Uterus (tissue), 4 donors: ENCODE results near the gene CLCN1. TPM values are rescaled to one million over a fixed set of nuclear protein-coding genes. Genes with fewer than 3 reads are reported as not detected.

ENCODE experiments used
- DNase-seq, 2 donors: peaks; one replicate each; pipeline ENCODE4 v3.0.0-alpha.2; 2019 to 2020
- H3K27ac ChIP-seq, 2 donors: fragments of 200-600 bp; sonication (generic); 1 replicate in 1 of 2; 2 replicates in 1 of 2; pipeline ENCODE4 v1.5.1; 2016 to 2018
- H3K27me3 ChIP-seq, 2 donors: fragments of 200-600 bp; sonication (generic); one replicate each; pipeline ENCODE4 v1.5.1; 2018 to 2019; ENCODE audit warnings: control low read depth in 1 of 2
- H3K36me3 ChIP-seq, 2 donors: fragments of 200-600 bp; sonication (generic); one replicate each; pipeline ENCODE4 v1.5.1; 2019; ENCODE audit warnings: control low read depth in 1 of 2
- H3K4me1 ChIP-seq, 2 donors: fragments of 200-600 bp; sonication (generic); one replicate each; pipeline ENCODE4 v1.5.1; 2018 to 2019; ENCODE audit warnings: control low read depth in 1 of 2
- H3K4me3 ChIP-seq, 2 donors: fragments of 200-600 bp; sonication (generic); 1 replicate in 1 of 2; 2 replicates in 1 of 2; pipeline ENCODE4 v1.5.1; 2018 to 2019; ENCODE audit warnings: mild to moderate bottlenecking in 1 of 2
- H3K9me3 ChIP-seq, 2 donors: fragments of 200-600 bp; sonication (generic); one replicate each; pipeline ENCODE4 v1.5.1; 2019; ENCODE audit warnings: control low read depth in 1 of 2
- CTCF ChIP-seq, 4 experiments: fragments of 200-600 bp in 2 of 4; fragments of 450-650 bp in 2 of 4; sonication (generic) in 2 of 4; IDR thresholded peaks; one replicate each; pipeline ENCODE4 v1.5.1; 2016 to 2019; ENCODE audit warnings: antibody characterized with exemption in 4 of 4, mild to moderate bottlenecking in 2 of 4, moderate library complexity in 1 of 4
- POLR2A ChIP-seq, 2 donors: fragments of 450-650 bp; IDR thresholded peaks; one replicate each; pipeline ENCODE4 v1.6.1; 2016; ENCODE audit warnings: antibody characterized with exemption in 2 of 2, mild to moderate bottlenecking in 1 of 2, moderate library complexity in 1 of 2
- intact Hi-C: fragments of 100-400 bp; cut with DNase I; formaldehyde crosslinking; loops from one replicate; pipeline ENCODE4 v1.15.1; 2023; ENCODE audit warnings: low total_unique reads
- total RNA-seq, 4 donors: library from RNA; depleted of rRNA in 3 of 4; stranded (reverse); fragments of >200 nt in 3 of 4; gene quantifications; one replicate each; pipeline versions ENCODE4 v1.1.0 to v1.2.4, GENCODE V29; 2014 to 2023
- donor health status: DM: yes; HTN: yes; CAD: no.

The CLCN1 gene
- total RNA-seq, 4 donors from 2014 or later: 0.21 to 0.30 TPM; not detected in 2

GRCh38 chr7:143383642-143383957, 67.7 kb downstream of the CLCN1 start:
- H3K27me3 ChIP-seq: no peaks in the 10 kb centered on the region
- H3K4me3 ChIP-seq: peak overlapping the region; percentile 75 to 99
- intact Hi-C loops: no loop called here
- H3K4me1 ChIP-seq: peaks cover 7 to 29% of the 10 kb centered on the region in 2 donors
- DNase-seq: no peak
- H3K27ac ChIP-seq: peak overlapping the region; percentile 98 to 99
- no peaks in the 10 kb centered on the region for H3K9me3 ChIP-seq
- TF ChIP-seq CTCF (IDR thresholded peaks at IDR 0.05): no peak
- no peaks in the 10 kb centered on the region for H3K36me3 ChIP-seq

GRCh38 chr7:143384148-143384547, 68.2 kb downstream of the CLCN1 start:
- peak overlapping the region; percentile 75 to 99 for H3K4me3 ChIP-seq
- intact Hi-C loops: no loop called here
- H3K27me3 ChIP-seq: no peaks in the 10 kb centered on the region
- TF ChIP-seq POLR2A (IDR thresholded peaks at IDR 0.05) (no peak), CTCF (IDR thresholded peaks at IDR 0.05) (no peak)
- peak in 1 of 2 donors; percentile 51 for DNase-seq
- no peaks in the 10 kb centered on the region for H3K36me3 ChIP-seq
- H3K9me3 ChIP-seq: no peaks in the 10 kb centered on the region
- peak overlapping the region; percentile 98 to 99 for H3K27ac ChIP-seq
- H3K4me1 ChIP-seq: peaks cover 7 to 29% of the 10 kb centered on the region in 2 donors

GRCh38 chr7:143384661-143385631, 69.0 kb downstream of the CLCN1 start:
- H3K4me1 ChIP-seq: peaks cover 7 to 29% of the 10 kb centered on the region in 2 donors
- peak in 1 of 2 donors; percentile 36 for DNase-seq

GRCh38 chr7:143385891-143386781, 70.2 kb downstream of the CLCN1 start:
- peak in 1 of 2 donors; percentile 58 for DNase-seq

More at GRCh38 chr7:143384661-143385631, 69.0 kb downstream of the CLCN1 start:
- H3K4me3 ChIP-seq: peak overlapping the region; percentile 75 to 99
- H3K27me3 ChIP-seq: no peaks in the 10 kb centered on the region
- TF ChIP-seq CTCF (IDR thresholded peaks at IDR 0.05) (no peak), POLR2A (IDR thresholded peaks at IDR 0.05) (no peak)
- H3K36me3 ChIP-seq: no peaks in the 10 kb centered on the region
- H3K9me3 ChIP-seq: no peaks in the 10 kb centered on the region
- intact Hi-C loops: no loop called here
- H3K27ac ChIP-seq: peak overlapping the region; percentile 98 to 99

More at GRCh38 chr7:143385891-143386781, 70.2 kb downstream of the CLCN1 start:
- Histone ChIP-seq H3K36me3 (no peaks in the 10 kb centered on the region), H3K4me3 (no peak overlapping the region), H3K9me3 (no peaks in the 10 kb centered on the region), H3K4me1 (peaks cover 11 to 38% of the 10 kb centered on the region in 2 donors), H3K27me3 (no peaks in the 10 kb centered on the region), H3K27ac (peak overlapping the region; percentile 98 to 99)
- intact Hi-C loops: no loop called here
- TF ChIP-seq POLR2A (IDR thresholded peaks at IDR 0.05) (no peak), CTCF (IDR thresholded peaks at IDR 0.05) (no peak)
